GM21367 (cell line): ENCODE measurements around the gene VGF.

Source experiments
- ATAC-seq: cut with Tn5 transposase; IDR thresholded peaks from one replicate; pipeline ENCODE4 v1.9.1; 2021; ENCODE audit not compliant: unreplicated experiment

Gene VGF

GRCh38 chr7:101186194-101186593, 20.8 kb upstream of the VGF start:
- ATAC-seq = no peak

GRCh38 chr7:101185258-101185839, 20.0 kb upstream of the VGF start:
- ATAC-seq = no peak

GRCh38 chr7:101180130-101180755, 14.9 kb upstream of the VGF start, which contains the start of gene NAT16:
Gene NAT16, minus strand, starts transcription at chr7:101180293. Its CDS starts 5,486 bp downstream, at chr7:101174807.
- no peak for ATAC-seq

GRCh38 chr7:101179713-101180112, 14.3 kb upstream of the VGF start:
- ATAC-seq = no peak

- no peak for ATAC-seq
Measured at GRCh38 chr7:101179117-101179516, 13.7 kb upstream of the VGF start.

GRCh38 chr7:101177644-101178043, 12.3 kb upstream of the VGF start:
- no peak for ATAC-seq

- no peak for ATAC-seq
Measured at GRCh38 chr7:101175664-101176063, 10.3 kb upstream of the VGF start.

GRCh38 chr7:101174322-101174854, 9.0 kb upstream of the VGF start:
- ATAC-seq = no peak

- no peak for ATAC-seq
Measured at GRCh38 chr7:101173752-101174244, 8.4 kb upstream of the VGF start.

- ATAC-seq = no peak
Measured at GRCh38 chr7:101172854-101173751, 7.7 kb upstream of the VGF start.

GRCh38 chr7:101172005-101172853, 6.9 kb upstream of the VGF start:
- no peak for ATAC-seq

GRCh38 chr7:101171442-101171837, 6.1 kb upstream of the VGF start:
- ATAC-seq = no peak

- ATAC-seq = no peak
Measured at GRCh38 chr7:101170617-101171441, 5.5 kb upstream of the VGF start.

GRCh38 chr7:101169838-101170551, 4.6 kb upstream of the VGF start:
- no peak for ATAC-seq

- no peak for ATAC-seq
Measured at GRCh38 chr7:101169110-101169837, 3.9 kb upstream of the VGF start.

- no peak for ATAC-seq
Measured at GRCh38 chr7:101168412-101169049, 3.2 kb upstream of the VGF start.

- no peak for ATAC-seq
Measured at GRCh38 chr7:101167645-101168411, 2.5 kb upstream of the VGF start.
